Esophagus muscularis mucosa (tissue), 4 donors: ENCODE data around the gene TMEM190. TPM values are rescaled to one million over a fixed set of nuclear protein-coding genes. Genes with fewer than 3 reads are reported as not detected.
A peak's percentile ranks its signal among the peaks of the same experiment; 100 is the strongest.

Experiments used
- DNase-seq: peaks from one replicate; pipeline ENCODE4 v3.0.0-alpha.2; 2017; ENCODE audit errors: extremely low spot score
- H3K27ac ChIP-seq, 4 donors: fragments of 200-600 bp; sonication (generic); replicated peaks in 1 of 4; 1 replicate in 3 of 4; 2 replicates in 1 of 4; pipeline ENCODE4 v1.5.1; 2016 to 2019; ENCODE audit warnings: mild to moderate bottlenecking in 1 of 4
- H3K27me3 ChIP-seq, 4 donors: fragments of 200-600 bp; sonication (generic); one replicate each; pipeline versions ENCODE4 v1.5.1 to v1.6.0; 2016 to 2019
- H3K36me3 ChIP-seq, 4 donors: fragments of 200-600 bp; sonication (generic); one replicate each; pipeline ENCODE4 v1.5.1; 2016 to 2019
- H3K4me1 ChIP-seq, 4 donors: fragments of 200-600 bp; sonication (generic); one replicate each; pipeline ENCODE4 v1.5.1; 2016 to 2019
- H3K4me3 ChIP-seq, 4 donors: fragments of 200-600 bp; sonication (generic); 1 replicate in 2 of 4; 2 replicates in 2 of 4; pipeline ENCODE4 v1.5.1; 2016 to 2019; ENCODE audit warnings: mild to moderate bottlenecking in 4 of 4, moderate library complexity in 1 of 4
- H3K9me3 ChIP-seq, 4 donors: fragments of 200-600 bp; sonication (generic); 1 replicate in 3 of 4; 2 replicates in 1 of 4; pipeline ENCODE4 v1.5.1; 2016 to 2019
- EP300 ChIP-seq: sonication (generic); formaldehyde crosslinking; IDR thresholded peaks from one replicate; pipeline ENCODE4 v1.6.1; 2017; ENCODE audit warnings: antibody characterized with exemption
- POLR2A ChIP-seq: fragments of 450-650 bp; IDR thresholded peaks from one replicate; pipeline ENCODE4 v1.6.1; 2017; ENCODE audit warnings: antibody characterized with exemption, moderate library complexity, mild to moderate bottlenecking, low read depth
- POLR2AphosphoS5 ChIP-seq, 2 donors: sonication (generic); formaldehyde crosslinking; IDR thresholded peaks; one replicate each; pipeline ENCODE4 v1.6.1; 2017; ENCODE audit warnings: antibody characterized with exemption in 2 of 2
- WGBS: methylation state at CpG from one replicate; pipeline ENCODE4 v1.1.5; 2018; 5-methylcytosine and 5-hydroxymethylcytosine counted together
- intact Hi-C: fragments of 100-400 bp; cut with DNase I; formaldehyde crosslinking; loops from one replicate; pipeline ENCODE4 v1.15.1; 2023
- total RNA-seq, 4 donors: library from RNA; depleted of rRNA; stranded (reverse); fragments of >200 nt; gene quantifications; one replicate each; pipeline versions ENCODE4 v1.1.0 to v1.2.1, GENCODE V29; 2016
- TF ChIP-seq, protein P1 (sequence below), 3 experiments: fragments of 200-600 bp in 2 of 3; fragments of 450-650 bp in 1 of 3; sonication (generic) in 2 of 3; IDR thresholded peaks; one replicate each; pipeline ENCODE4 v1.5.1; 2017 to 2019; ENCODE audit warnings: antibody characterized with exemption in 3 of 3, mild to moderate bottlenecking in 2 of 3, moderate library complexity in 1 of 3

TMEM190 gene
- total RNA-seq, 4 donors from 2014 or later = not detected

GRCh38 chr19:55365964-55366363, 10.7 kb upstream of the TMEM190 start:
- intact Hi-C loops = no loop called here
- 90% methylated on average over 12 of the region's 19 CpGs for WGBS
- Histone ChIP-seq H3K36me3 (no peaks in the 10 kb centered on the region), H3K4me1 (peaks cover 13 to 22% (median 21%) of the 10 kb centered on the region in 4 donors), H3K4me3 (no peak overlapping the region), H3K9me3 (no peaks in the 10 kb centered on the region), H3K27me3 (peaks cover 5 to 78% (median 24%) of the 10 kb centered on the region in 4 donors), H3K27ac (no peak overlapping the region)
- DNase-seq = no peak
- TF ChIP-seq, protein P1, sequence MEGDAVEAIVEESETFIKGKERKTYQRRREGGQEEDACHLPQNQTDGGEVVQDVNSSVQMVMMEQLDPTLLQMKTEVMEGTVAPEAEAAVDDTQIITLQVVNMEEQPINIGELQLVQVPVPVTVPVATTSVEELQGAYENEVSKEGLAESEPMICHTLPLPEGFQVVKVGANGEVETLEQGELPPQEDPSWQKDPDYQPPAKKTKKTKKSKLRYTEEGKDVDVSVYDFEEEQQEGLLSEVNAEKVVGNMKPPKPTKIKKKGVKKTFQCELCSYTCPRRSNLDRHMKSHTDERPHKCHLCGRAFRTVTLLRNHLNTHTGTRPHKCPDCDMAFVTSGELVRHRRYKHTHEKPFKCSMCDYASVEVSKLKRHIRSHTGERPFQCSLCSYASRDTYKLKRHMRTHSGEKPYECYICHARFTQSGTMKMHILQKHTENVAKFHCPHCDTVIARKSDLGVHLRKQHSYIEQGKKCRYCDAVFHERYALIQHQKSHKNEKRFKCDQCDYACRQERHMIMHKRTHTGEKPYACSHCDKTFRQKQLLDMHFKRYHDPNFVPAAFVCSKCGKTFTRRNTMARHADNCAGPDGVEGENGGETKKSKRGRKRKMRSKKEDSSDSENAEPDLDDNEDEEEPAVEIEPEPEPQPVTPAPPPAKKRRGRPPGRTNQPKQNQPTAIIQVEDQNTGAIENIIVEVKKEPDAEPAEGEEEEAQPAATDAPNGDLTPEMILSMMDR (IDR thresholded peaks at IDR 0.05) = no peak
- TF ChIP-seq EP300 (no peak), POLR2A (no peak), POLR2AphosphoS5 (IDR thresholded peaks at IDR 0.05) (no peak)

- intact Hi-C loops = no loop called here
- Histone ChIP-seq H3K36me3 (no peaks in the 10 kb centered on the region), H3K4me3 (no peak overlapping the region), H3K27me3 (peaks cover 5 to 78% (median 28%) of the 10 kb centered on the region in 4 donors), H3K9me3 (no peaks in the 10 kb centered on the region), H3K27ac (no peak overlapping the region), H3K4me1 (peaks cover 13 to 22% (median 21%) of the 10 kb centered on the region in 4 donors)
- TF ChIP-seq POLR2AphosphoS5 (IDR thresholded peaks at IDR 0.05) (no peak), POLR2A (no peak), EP300 (no peak)
- TF ChIP-seq, protein P1 (IDR thresholded peaks at IDR 0.05) = no peak
- DNase-seq = no peak
- WGBS = 80% methylated on average over 3 of the region's 3 CpGs
Observed at GRCh38 chr19:55366790-55367189, 9.8 kb upstream of the TMEM190 start.

GRCh38 chr19:55368106-55368505, 8.5 kb upstream of the TMEM190 start:
- H3K9me3 ChIP-seq = no peaks in the 10 kb centered on the region
- no peak for DNase-seq
- H3K27me3 ChIP-seq = peaks cover 5 to 79% (median 41%) of the 10 kb centered on the region in 4 donors
- peaks cover 13 to 22% (median 21%) of the 10 kb centered on the region in 4 donors for H3K4me1 ChIP-seq
- no peak overlapping the region for H3K4me3 ChIP-seq
- TF ChIP-seq POLR2A (no peak), EP300 (no peak), POLR2AphosphoS5 (IDR thresholded peaks at IDR 0.05) (no peak)
- TF ChIP-seq, protein P1 (IDR thresholded peaks at IDR 0.05) = no peak
- H3K27ac ChIP-seq = no peak overlapping the region
- intact Hi-C loops = no loop called here
- no peaks in the 10 kb centered on the region for H3K36me3 ChIP-seq
- WGBS = 67% methylated on average over 1 of the region's 16 CpGs

DNA sequence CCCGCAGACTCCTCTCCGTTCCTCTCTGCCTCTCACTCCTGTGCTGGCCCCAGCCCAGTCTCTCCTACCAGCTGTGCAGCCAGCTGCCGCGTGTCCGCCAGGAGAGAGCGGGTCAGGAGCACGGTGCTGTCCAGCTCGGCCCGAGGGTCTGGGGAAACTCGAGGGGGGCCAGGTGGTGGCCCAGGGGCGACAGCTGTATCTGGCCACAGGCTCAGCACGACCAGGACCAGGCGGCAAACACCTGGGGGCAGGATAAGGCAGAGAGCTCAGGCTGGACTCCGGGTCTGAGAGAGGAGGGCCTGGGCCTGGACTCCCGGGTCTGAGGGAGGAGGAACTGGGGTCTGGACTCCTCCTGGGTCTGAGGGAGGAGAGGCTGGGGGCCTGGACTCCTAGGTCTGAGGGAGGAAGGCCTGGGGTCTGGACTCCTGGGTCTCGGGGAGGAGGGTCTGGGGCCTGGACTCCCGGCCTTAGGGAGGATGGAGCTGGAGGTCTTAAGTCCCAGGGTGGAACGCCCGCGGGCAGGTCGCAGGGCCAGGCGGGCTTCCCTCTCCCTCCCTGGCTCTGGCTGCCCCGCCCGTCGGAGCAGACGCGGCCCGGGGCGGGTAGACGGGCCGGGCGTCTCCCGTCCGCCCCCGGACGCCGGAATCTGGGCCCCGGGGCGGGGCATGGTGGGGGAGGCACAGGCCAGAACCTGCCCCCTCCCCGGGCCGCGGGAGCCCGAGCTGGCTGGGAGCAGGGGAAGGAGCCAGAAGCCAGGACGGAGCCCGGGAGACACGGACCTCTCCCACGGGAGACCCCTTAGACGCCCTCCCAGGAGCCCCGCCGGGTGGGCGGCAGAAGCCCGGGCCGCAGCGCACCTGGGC, 7.7 kb upstream of the TMEM190 start:
- TF ChIP-seq EP300 = no peak
- TF ChIP-seq POLR2AphosphoS5 (IDR thresholded peaks at IDR 0.05) = no peak
- TF ChIP-seq, protein P1 (IDR thresholded peaks at IDR 0.05) = no peak
- TF ChIP-seq POLR2A = no peak
- peaks cover 14 to 24% (median 22%) of the 10 kb centered on the region in 4 donors for H3K4me1 ChIP-seq
- 32% methylated on average over 14 of the region's 54 CpGs for WGBS
- H3K4me3 ChIP-seq = peak overlapping the region; percentile 18 to 48 (median 30)
- H3K27ac ChIP-seq = no peak overlapping the region
- no peaks in the 10 kb centered on the region for H3K36me3 ChIP-seq
- intact Hi-C loops = no loop called here
- no peaks in the 10 kb centered on the region for H3K9me3 ChIP-seq
- no peak for DNase-seq
- peaks cover 5 to 87% (median 46%) of the 10 kb centered on the region in 4 donors for H3K27me3 ChIP-seq
